HG03521 (cell line): Measurements from ENCODE around the gene HTT.

ENCODE experiments used
- ATAC-seq: cut with Tn5 transposase; IDR thresholded peaks from one replicate; pipeline ENCODE4 v1.9.1; 2021; ENCODE audit warnings: mild to moderate bottlenecking, moderate library complexity; ENCODE audit not compliant: unreplicated experiment

HTT gene

DNA sequence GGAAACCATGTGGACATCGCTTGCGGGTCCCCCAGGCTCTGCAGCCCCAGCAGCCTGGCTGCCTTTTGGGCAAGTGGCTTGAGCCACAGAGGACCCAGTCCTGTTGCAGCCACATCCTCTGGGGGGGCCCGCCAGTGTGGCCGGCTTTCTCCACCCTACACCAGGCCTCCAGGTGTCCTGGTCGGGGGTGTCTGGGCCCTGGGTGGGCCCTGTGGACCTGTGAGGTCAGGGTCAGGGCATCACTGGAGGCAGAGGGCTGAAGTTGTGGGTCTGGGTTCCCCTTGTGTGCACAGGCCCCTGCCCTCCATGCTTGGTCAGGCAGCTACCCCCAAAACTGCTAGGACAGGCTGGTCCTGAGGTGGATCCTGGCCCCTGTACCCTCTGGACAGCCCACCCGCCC, 171.2 kb downstream of the HTT start:
- ATAC-seq = no peak

DNA sequence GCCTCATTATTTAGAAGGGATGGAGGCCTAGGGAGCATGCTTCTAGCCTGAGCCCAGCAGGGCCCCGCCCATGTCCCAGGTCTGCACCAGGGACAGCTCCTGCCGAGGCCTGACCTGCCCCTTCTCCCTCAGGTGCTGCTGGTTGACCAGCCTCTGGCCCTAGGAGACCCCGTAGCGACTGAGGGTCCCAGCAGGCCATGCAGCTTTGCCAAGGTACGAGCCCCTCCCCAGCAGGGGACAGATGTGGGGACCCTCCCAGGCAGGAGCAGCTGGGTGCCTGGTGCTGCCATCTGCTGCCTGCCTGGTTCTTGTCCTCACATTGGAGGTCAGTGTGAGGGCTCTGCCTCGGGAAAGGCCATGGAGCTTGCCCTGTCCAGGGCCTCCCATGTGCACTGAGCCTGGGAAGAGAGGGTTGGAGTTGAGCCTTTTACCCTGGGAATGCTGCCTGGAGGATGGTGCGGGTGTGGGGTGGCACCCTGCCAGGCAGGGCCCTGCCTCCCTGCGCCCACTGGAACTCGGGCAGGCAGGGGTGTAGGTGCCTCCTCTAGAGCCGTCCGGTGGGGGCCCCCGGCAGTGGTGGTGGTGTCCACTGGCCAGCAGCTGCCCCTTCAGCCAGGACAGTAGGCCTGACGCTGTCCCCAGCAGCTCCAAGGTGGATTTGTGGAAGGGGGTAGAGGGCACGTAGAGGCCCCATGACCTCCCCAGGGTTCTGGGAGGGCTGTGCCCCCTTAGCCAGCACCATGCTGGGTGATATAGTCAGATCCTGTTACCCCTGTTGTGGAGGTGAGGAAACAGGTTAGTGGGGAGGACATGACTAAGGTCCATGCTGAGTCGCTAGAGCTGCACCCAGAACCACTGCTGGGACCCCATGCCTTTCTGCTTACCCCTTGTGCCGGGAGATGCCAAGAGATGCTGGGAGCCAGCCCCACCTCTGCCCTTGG, 172.2 kb downstream of the HTT start:
- ATAC-seq = no peak

DNA sequence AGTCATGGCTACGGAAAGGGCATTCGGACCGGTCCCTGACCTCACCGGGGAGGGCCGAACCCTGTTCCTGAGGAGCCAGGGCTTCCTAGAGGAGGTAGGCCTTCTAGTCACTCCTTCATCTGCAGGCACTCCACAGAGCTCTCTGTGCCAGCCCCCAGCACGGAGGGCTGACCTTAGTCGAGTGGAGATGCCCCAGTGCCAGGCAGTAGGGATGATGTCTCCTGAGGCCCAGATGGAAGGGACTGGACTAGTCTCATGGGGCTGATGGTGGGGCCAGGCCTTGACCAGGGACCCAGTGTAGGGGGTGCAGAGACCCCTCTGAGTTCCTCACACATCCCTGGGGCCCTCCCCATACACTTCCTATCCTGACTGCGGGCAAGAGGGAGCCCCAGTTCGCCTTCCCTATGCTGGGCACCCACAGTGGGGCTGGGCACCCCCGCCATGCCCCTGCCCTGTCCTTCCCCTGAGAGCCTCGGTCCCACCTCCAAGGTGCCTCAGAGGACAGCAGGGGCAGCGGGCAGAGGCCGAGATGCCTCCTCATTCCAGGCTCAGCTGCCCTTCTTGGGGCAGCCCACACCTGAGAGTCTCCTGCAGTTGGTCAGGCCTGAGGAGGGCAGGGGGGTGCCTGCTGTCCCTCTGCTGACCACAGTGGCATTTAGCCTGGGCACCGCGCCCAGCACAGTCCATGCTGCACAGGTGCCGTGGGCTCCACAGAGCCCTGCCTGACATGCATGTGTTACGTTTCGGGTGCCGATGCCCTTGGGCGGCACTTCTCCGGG, 173.1 kb downstream of the HTT start:
- no peak for ATAC-seq

DNA sequence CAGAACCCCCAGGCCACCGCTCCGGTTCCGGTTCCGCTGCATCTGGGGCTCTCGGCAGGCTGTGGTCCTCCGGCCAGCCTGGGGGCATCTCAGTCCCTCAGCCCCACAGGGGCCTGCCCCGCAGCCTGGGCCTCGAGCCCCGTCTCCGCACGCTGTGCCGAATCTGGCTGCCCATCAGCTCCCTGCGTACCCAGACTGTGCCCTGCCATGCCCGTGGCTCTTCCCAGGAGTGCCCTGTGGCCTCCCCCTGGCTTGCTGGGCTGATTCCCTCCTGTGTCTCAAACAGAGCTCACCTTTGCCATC, 173.6 kb downstream of the HTT start:
- ATAC-seq = no peak

DNA sequence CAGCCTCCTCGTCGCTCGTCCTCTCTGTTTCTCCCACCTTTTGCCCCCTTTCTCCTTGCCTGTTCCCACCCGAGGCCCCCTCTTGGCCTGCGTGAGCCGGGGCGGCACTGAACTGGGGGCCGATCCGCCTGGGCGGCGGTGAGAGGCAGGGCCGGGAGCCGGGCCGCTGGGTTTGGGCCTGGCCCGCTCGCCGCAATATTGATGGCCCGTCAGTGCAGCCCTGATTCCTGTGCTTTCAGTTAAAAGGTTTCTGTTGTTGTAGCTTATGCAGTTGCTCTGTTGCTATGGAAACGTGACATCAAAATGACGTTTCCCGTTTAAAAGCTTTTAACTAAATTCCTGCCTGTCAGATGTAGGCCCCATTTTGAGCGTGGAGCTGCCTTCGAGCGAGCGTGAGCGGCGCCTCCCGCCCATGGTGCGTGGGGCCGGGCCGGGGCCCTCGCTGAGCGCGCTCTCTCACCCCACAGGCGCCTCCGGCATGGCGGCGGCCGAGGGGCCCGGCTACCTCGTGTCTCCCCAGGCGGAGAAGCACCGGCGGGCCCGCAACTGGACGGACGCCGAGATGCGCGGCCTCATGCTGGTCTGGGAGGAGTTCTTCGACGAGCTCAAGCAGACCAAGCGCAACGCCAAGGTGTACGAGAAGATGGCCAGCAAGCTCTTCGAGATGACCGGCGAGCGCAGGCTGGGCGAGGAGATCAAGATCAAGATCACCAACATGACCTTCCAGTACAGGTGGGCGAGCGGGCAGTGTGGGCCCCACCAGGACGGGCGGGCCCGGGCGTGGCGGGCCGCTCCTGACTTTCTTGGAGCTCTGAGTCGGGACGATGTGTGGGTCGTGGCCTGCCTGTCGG, 174.6 kb downstream of the HTT start, which contains the start of gene MSANTD1:
MSANTD1 (plus strand) TSS at position 349 of the 851 bp plus-strand sequence; CDS start at position 413, 64 bp downstream.
- no peak for ATAC-seq

DNA sequence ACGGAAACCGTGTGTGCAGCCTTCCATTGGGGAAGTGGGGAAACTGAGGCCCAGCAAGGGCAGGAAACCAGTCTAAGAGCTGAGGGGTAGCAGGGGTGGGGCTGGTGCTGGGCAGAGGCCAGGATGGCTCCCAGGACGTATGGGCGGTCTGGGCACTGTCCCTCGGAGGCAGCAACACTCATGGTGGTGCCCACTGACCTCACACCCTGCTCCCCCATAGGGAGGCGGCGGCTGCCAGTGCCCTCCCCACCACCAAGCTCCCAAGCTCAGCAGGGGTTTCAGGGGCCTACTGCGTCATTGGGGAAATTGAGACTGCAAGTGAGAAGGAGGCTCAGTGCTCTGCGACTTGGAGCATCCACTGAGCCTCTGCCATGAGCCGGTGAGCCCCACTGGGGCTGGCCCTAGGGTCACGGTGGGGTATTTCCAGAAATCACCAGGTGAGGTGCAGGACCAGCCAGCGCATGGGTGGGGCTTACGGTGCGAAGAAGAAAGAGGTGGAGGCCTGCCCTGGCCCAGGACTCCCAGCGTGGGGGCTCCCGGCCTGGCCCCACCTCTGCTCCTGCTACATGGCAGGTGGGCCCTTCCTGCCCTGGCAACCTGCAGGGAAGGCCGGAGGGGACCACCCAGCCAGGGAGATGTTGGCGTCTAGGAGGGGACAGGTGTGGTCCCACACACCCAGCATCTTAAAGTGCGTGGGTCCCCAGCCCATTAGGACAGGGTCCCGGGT, 175.4 kb downstream of the HTT start:
- ATAC-seq = no peak

DNA sequence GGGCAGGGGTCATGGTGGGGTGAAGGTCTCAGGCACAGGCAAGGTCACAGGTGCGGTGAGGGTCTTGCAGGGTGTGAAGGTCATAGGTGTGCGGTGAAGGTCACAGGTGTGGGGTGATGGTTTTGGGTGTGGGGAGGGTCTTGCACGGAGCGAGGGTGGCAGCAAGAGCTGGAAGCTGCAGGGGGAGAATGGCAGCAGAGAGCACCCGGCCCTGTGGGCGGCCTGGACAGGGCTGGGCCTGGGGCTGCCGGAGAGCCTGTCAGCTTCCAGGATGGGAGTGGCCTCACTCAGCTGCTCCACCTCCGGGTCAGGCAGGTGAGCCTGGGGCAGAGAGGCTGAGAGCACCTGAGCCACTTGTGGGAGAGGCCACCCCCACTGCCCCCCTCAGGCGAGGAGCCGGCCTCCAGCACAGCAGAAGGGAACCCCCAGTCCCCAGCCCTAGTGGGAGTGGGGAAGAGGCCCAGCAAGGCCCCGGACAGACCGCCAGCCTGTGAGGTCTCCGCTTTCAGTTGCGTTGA, 176.0 kb downstream of the HTT start:
- ATAC-seq = no peak

DNA sequence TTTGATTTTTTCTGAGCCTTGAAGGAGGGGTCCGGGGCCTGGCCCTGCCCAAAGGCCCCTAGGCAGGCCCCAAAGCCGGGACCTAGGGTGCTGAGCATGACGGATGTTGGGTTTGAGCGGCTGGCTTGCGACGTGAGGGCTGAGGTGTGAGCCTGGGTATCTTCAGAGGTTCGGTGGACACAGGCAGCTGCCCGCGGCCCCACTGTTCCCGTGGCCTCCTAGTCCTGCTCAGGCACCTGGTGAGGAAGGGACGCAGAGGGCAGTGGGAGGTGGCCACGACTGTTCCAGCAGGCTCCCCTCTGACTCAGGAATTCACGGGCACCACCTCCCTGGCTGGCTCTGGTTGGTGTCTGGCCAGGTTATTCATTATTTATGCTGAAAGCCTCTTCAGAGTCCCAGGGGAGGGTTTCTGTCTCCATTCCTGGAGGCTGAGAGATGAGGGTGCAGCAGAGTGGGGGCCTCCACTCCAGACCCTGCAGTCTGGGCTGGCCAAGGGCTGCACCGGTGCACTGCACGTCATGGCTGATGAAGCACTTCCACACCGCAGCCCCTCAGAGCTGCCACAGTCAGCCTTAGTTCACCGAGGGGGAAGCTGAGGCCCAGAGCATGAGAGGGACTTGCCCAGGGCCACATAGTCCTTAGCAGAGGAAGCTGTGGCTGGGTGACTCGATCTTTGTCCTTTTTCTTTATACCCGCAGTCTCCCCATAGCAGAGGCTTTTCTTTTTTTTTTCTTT, 176.6 kb downstream of the HTT start:
- ATAC-seq = no peak

DNA sequence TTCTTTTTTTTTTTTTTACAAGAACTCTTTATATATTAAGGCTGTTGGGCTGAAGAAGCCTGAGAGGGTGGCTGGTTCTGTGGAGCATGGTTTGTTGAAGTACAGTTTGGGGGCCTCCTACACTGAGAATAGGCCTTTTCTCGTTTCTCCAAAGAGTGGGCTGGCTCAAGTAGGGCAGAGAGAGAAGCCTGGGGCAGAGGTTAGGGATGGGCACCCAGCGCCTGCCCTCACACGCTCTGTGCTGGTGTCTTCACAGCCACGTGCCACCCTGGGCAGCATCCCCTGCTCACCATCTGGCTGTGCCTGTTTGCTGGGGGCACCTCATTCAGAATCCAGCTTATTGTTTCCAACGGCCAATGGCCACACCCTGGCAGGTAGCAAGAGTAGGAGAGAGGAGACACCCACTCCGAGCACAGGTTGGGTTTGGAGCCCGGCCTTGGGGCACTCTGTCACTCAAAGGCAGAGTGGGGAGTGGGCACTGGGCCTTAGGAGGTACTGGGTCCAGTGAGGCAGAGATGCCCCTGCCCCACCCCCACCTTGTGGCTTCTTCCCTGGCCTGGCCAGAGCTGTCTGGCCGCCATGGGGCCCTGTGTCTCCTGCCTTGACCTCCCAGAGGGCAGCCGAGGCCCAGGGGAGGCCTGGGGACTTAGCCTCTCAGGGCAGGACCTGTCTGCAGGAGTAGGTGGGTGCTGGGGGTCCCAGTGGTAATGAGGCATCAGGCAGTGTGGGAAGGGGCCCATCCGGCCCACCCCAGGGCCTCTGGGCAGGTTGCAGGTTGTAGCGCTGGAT, 177.4 kb downstream of the HTT start:
- ATAC-seq = no peak

DNA sequence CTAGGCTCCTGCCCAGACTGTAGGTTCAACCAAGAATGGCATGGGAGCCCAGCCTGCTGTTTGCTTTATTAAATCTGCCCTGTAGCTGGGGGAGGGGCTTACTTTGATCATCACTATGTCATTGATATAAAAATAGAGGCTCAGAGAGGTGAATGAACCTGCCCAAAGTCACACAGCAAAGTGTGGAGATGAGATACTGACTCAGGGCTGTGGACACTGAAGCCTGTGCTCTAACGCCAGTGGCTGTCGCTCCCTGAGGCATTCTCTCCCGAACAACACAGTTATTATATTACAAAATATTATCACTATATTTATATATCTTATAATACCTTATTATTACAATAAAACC, 178.0 kb downstream of the HTT start:
- no peak for ATAC-seq

DNA sequence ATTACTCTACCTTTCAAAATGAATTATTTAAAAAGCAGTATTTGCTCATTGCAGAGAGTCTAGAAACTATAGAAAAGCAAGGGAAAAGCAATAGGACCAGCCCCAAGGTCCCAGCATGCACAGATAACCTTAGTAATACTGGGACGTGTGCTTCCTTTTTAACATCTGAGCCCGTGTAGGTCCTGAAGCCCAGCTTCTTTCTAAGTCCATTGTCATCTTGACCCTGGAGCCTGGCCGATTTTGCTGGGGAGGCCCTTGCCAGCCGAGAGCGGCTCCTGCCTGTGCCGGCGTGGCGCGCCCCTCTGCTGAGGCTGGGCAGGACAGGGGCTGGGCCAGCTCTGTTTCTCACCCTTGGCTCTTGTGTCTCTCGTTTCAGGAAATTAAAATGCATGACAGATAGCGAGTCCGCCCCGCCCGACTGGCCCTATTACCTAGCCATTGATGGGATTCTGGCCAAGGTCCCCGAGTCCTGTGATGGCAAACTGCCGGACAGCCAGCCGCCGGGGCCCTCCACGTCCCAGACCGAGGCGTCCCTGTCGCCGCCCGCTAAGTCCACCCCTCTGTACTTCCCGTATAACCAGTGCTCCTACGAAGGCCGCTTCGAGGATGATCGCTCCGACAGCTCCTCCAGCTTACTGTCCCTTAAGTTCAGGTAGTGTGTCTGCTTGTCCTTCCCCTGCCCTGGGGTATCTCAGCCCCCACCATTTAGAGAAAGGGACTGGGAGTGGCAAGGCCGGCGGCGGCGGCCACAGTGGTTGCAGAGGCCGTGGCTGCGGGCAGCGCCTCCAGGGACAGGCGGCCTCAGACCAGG, 178.6 kb downstream of the HTT start:
- no peak for ATAC-seq

DNA sequence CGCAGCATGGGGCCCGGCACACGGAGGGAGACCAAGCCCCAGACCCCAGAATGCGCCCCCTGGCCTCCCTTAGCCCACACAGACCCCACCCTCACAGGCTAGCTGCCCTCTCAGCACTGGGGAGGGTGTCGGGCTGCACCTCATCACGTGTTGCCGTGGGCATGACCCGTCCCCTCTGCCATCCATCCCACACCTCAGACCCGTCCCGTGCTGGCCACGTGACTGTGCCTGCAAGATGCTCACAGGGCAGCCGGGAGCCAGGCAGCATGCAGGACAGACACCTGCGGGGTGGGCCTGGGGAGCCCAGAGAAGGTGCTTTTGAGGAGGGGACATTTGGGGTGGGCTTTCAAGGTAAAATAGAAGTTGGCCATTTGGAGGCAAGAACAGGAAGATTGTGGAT, 179.3 kb downstream of the HTT start:
- no peak for ATAC-seq

DNA sequence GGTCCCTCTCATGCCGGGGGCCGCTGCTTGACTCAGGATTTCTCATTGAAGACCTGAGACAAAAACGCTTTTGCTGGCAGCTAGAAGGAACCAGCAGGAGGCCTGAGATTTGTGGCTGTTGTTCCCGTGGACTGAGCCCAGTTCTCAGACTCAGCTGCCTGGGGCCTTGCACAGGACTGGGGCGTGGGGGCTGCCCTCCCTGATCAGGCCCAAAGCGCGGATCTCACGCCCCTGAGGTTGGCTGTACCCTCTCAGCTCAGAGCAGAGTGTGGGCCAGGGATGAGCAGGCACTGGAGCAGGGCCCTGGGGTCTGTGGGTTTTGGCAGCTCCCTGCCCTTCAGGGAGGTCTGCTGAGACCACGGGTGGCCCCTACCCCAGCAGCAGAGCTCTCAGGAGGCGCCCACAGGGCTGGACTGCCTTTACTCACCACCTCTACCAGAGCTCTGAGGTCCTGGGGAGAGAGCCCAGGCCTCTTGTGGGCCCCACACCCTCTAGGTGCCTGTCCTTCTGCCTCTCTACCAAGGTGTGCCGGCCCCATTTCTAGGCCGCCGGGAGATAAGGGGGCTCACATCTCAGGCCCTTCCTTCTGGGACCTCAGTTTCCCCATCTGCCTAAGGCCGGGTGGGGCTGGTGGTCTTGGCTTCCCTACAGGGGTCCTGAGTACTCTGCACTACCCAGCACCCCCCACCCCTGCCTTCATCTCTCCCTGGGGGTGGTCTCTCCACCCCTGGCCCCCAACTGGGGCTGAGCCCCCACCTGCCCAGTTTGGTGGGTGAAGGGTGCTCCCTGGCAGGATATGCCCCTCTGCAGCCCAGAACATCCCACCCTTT, 180.0 kb downstream of the HTT start:
- ATAC-seq = no peak

DNA sequence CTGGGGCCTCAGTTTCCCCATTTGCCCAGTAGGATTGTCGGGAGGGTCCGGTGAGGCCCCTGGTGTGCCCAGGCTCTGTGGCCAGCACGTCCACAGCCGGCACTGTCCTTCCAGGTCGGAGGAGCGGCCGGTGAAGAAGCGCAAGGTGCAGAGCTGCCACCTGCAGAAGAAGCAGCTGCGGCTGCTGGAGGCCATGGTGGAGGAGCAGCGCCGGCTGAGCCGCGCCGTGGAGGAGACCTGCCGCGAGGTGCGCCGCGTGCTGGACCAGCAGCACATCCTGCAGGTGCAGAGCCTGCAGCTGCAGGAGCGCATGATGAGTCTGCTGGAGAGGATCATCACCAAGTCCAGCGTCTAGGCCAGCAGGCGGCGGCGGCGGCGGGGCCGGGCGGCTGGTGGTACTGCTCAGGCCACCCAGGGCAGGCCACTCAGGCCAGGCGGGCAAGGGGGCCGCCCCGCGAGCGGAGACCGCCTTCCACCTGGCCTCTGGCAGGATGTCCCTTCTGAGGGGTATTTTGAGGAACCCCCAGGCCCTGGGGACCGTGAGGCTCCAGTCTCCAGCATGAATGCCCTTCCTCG, 181.2 kb downstream of the HTT start:
- ATAC-seq = no peak

DNA sequence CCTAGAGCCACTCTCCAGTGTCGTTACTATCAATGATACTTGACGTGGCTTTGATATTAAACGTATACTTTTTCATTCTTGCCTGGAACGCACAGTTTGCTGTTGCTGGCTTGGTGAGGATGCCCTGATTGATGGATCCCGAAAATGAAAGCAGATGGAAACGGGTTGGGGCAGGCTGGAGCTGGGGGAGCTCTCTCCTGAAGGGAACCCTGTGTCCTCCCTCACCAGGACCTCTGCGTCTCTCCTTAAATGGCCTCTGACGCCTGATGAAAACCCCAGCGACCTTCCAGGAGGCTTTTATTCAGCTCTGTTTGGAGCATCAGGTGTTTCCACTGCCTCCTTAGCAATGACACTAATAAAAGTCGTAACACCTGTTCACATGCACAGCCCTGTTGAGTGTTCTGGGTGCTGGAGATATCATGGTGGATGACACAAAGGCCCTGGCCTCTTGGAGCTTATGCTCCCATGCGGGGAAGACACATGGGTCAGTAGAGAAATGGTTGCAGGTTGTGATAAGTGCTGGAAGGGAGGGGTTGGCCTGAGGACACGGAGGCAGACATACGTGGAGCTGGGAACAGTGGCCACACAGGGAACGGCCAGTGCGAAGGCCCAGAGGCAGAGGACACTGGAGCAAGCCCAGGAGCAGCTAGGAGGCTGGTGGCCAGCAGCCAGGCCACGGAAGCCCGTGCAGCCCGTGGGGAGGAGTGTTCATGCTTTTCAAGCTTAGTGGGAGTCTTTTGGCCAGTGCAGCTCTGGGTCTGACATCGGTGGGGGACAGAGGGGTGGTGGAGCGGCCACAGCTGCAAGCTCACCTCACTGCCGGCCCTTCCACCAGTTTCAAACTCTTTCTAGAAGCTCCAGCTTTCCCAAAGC, 182.0 kb downstream of the HTT start:
- no peak for ATAC-seq

DNA sequence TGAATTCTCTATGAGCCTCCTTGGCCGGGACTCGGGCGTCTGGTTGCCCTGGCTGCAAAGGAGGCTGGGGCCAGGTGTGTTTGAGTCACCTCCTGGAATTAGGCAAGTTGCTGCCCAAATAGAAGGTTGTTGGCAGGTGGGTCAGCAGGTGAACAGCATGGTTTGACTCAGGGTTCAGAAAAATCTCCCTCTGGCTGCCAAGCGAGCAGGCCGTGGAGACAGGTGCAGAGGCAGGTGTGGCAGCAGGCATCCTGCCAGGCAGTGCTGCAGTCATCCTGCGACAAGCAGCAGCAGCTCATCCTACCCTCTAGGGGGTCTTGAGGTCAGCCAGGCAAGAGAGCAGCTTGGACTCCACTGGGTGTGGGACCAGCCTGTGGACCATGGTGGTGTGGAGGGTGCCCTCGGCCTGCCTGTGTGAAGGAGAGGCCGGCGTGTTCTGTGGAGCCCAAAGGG, 182.6 kb downstream of the HTT start:
- ATAC-seq = no peak
